Neuronal stem cell (in vitro differentiated cells): ENCODE measurements around the gene NALF2.

Source experiments
- DNase-seq: peaks from one replicate; pipeline ENCODE4 v3.0.0-alpha.2; 2013; ENCODE audit warnings: low spot score
- H2AFZ ChIP-seq: one replicate; pipeline ENCODE4 v1.6.1; 2013; ENCODE audit warnings: mild to moderate bottlenecking, low read length, inconsistent platforms
- H2AK5ac ChIP-seq: 2 replicates; pipeline ENCODE4 v1.6.1; 2013; ENCODE audit warnings: low read depth, mild to moderate bottlenecking, inconsistent platforms, low read length, moderate library complexity, mixed read lengths
- H2BK120ac ChIP-seq: 2 replicates; pipeline ENCODE4 v1.6.1; 2013; ENCODE audit warnings: low read depth, mild to moderate bottlenecking, inconsistent platforms, low read length, moderate library complexity, mixed read lengths
- H2BK12ac ChIP-seq: one replicate; pipeline ENCODE4 v1.6.1; 2013; ENCODE audit warnings: low read length, inconsistent platforms
- H2BK15ac ChIP-seq: 2 replicates; pipeline ENCODE4 v1.6.1; 2013; ENCODE audit warnings: mild to moderate bottlenecking, low read length, inconsistent platforms, mixed read lengths
- H2BK5ac ChIP-seq: one replicate; pipeline ENCODE4 v1.6.1; 2013; ENCODE audit warnings: inconsistent platforms, mild to moderate bottlenecking, low read length, moderate library complexity
- H3K14ac ChIP-seq: one replicate; pipeline ENCODE4 v1.6.1; 2013; ENCODE audit warnings: low read length, inconsistent platforms
- H3K18ac ChIP-seq: 2 replicates; pipeline ENCODE4 v1.6.1; 2013; ENCODE audit warnings: low read length, inconsistent platforms
- H3K23ac ChIP-seq: 2 replicates; pipeline ENCODE4 v1.6.1; 2013; ENCODE audit warnings: low read depth, mild to moderate bottlenecking, mixed read lengths, low read length, inconsistent platforms; ENCODE audit not compliant: poor library complexity
- H3K27ac ChIP-seq: replicated peaks from 3 replicates; pipeline ENCODE4 v1.5.1; 2013; ENCODE audit warnings: low read length, inconsistent platforms
- H3K27me3 ChIP-seq, 3 experiments: 2 replicates each; pipeline ENCODE4 v1.6.1; 2013; ENCODE audit warnings: low read length in 3 of 3, mild to moderate bottlenecking in 2 of 3, inconsistent platforms in 1 of 3, low read depth in 1 of 3, mixed read lengths in 1 of 3, moderate library complexity in 1 of 3; ENCODE audit not compliant: control insufficient read depth in 3 of 3, insufficient read depth in 3 of 3
- H3K36me3 ChIP-seq, 2 donors: replicated peaks in 1 of 2; 2 replicates each; pipeline ENCODE4 v1.6.1; 2013; ENCODE audit warnings: low read length in 2 of 2; ENCODE audit not compliant: control insufficient read depth in 2 of 2, insufficient read depth in 2 of 2
- H3K4ac ChIP-seq: 2 replicates; pipeline ENCODE4 v1.6.1; 2013; ENCODE audit warnings: inconsistent platforms, mild to moderate bottlenecking, low read length, moderate library complexity
- H3K4me1 ChIP-seq, 2 donors: 1 replicate in 1 of 2; 2 replicates in 1 of 2; pipeline ENCODE4 v1.6.1; 2013; ENCODE audit warnings: low read length in 2 of 2, low read depth in 1 of 2; ENCODE audit not compliant: control insufficient read depth in 2 of 2, insufficient read depth in 1 of 2
- H3K4me2 ChIP-seq: one replicate; pipeline ENCODE4 v1.6.1; 2013; ENCODE audit warnings: mild to moderate bottlenecking, low read length, inconsistent platforms; ENCODE audit not compliant: insufficient read depth, poor library complexity, severe bottlenecking
- H3K4me3 ChIP-seq, 2 donors: 2 replicates each; pipeline ENCODE4 v1.5.1; 2013; ENCODE audit warnings: low read length in 2 of 2, mild to moderate bottlenecking in 2 of 2, inconsistent platforms in 1 of 2, moderate library complexity in 1 of 2
- H3K79me1 ChIP-seq: one replicate; pipeline ENCODE4 v1.6.1; 2013; ENCODE audit warnings: low read depth, mild to moderate bottlenecking, inconsistent platforms, low read length, moderate library complexity
- H3K9ac ChIP-seq: one replicate; pipeline ENCODE4 v1.6.1; 2013; ENCODE audit warnings: mild to moderate bottlenecking, low read depth, low read length, inconsistent platforms; ENCODE audit not compliant: poor library complexity
- H3K9me3 ChIP-seq, 2 donors: replicated peaks in 1 of 2; 2 replicates each; pipeline versions ENCODE3 to v1.6.1; 2013; ENCODE audit warnings: low read length in 2 of 2, mild to moderate bottlenecking in 2 of 2, inconsistent platforms in 1 of 2, low read depth in 1 of 2, mixed read lengths in 1 of 2, moderate library complexity in 1 of 2; ENCODE audit not compliant: control insufficient read depth in 2 of 2, insufficient read depth in 1 of 2
- H4K8ac ChIP-seq: one replicate; pipeline ENCODE4 v1.6.1; 2013; ENCODE audit warnings: low read depth, mild to moderate bottlenecking, inconsistent platforms, low read length, moderate library complexity
- H4K91ac ChIP-seq: one replicate; pipeline ENCODE4 v1.6.1; 2013; ENCODE audit warnings: low read length, low read depth, mild to moderate bottlenecking, inconsistent platforms; ENCODE audit not compliant: poor library complexity
- WGBS, 2 donors: extraction: QIAGEN DNeasy Blood & Tissue Kit; methylation state at CpG; one replicate each; pipeline ENCODE4 v1.1.7; 2013; ENCODE audit warnings: missing lambda C conversion rate in 2 of 2, mixed read lengths in 1 of 2; ENCODE audit not compliant: insufficient read length in 2 of 2, insufficient replicate concordance in 1 of 2; ENCODE audit errors: extremely low coverage in 2 of 2; 5-methylcytosine and 5-hydroxymethylcytosine counted together

Gene NALF2

GRCh38 chrX:69505772-69506616 is 1.9 kb downstream of the NALF2 start:
- no CpG with 5 or more reads among the region's 36 CpGs for WGBS, 2 donors

GRCh38 chrX:69506617-69507499 is 2.7 kb downstream of the NALF2 start:
- DNase-seq, result no peak
- no peak overlapping the region for H2BK12ac ChIP-seq
- H3K4ac ChIP-seq, result no peak overlapping the region
- no peak overlapping the region for H2BK15ac ChIP-seq
- no peak overlapping the region for H3K4me3 ChIP-seq
- no peak overlapping the region for H3K18ac ChIP-seq
- no peak overlapping the region for H3K27ac ChIP-seq
- H3K14ac ChIP-seq, result no peak overlapping the region
- H3K9ac ChIP-seq, result no peak overlapping the region
- no peak overlapping the region for H2AFZ ChIP-seq
- no peak overlapping the region for H4K8ac ChIP-seq
- no CpG with 5 or more reads among the region's 15 CpGs for WGBS, 2 donors
- no peak overlapping the region for H3K23ac ChIP-seq
- no peaks in the 10 kb centered on the region for H3K79me1 ChIP-seq
- H3K4me2 ChIP-seq, result peak overlapping the region; percentile 25
- peaks cover 0 to 4% (median 4%) of the 10 kb centered on the region in 3 experiments for H3K27me3 ChIP-seq
- no peak overlapping the region for H4K91ac ChIP-seq
- no peak overlapping the region for H2BK120ac ChIP-seq
- no peak overlapping the region for H2AK5ac ChIP-seq
- peaks cover 0 to 9% of the 10 kb centered on the region in 2 donors for H3K4me1 ChIP-seq
- no peaks in the 10 kb centered on the region for H3K9me3 ChIP-seq
- H3K36me3 ChIP-seq, result no peaks in the 10 kb centered on the region
- H2BK5ac ChIP-seq, result no peak overlapping the region

More at GRCh38 chrX:69505772-69506616, 1.9 kb downstream of the NALF2 start:
- Histone ChIP-seq H3K36me3 (no peaks in the 10 kb centered on the region), H3K9me3 (no peaks in the 10 kb centered on the region), H3K18ac (no peak overlapping the region), H3K79me1 (no peaks in the 10 kb centered on the region), H3K27ac (no peak overlapping the region), H3K4me1 (peaks cover 0 to 15% of the 10 kb centered on the region in 2 donors), H3K27me3 (peaks cover 0 to 4% (median 4%) of the 10 kb centered on the region in 3 experiments), H2BK12ac (no peak overlapping the region), H4K91ac (no peak overlapping the region), H3K9ac (peak overlapping the region; percentile 50), H2BK5ac (no peak overlapping the region), H3K4me2 (peak overlapping the region; percentile 69), H4K8ac (no peak overlapping the region), H3K14ac (no peak overlapping the region), H3K4me3 (peak overlapping the region; percentile 64 to 94), H3K23ac (no peak overlapping the region), H2BK120ac (no peak overlapping the region), H2BK15ac (no peak overlapping the region), H2AK5ac (no peak overlapping the region), H3K4ac (no peak overlapping the region), H2AFZ (no peak overlapping the region)
- no peak for DNase-seq

- Histone ChIP-seq H3K4me2 (no peak overlapping the region), H2AFZ (no peak overlapping the region), H3K4ac (no peak overlapping the region), H3K27ac (no peak overlapping the region), H3K23ac (no peak overlapping the region), H3K14ac (no peak overlapping the region), H4K91ac (no peak overlapping the region), H3K4me3 (no peak overlapping the region), H2BK120ac (no peak overlapping the region), H2AK5ac (no peak overlapping the region), H2BK12ac (no peak overlapping the region), H3K79me1 (no peaks in the 10 kb centered on the region), H3K36me3 (no peaks in the 10 kb centered on the region), H2BK5ac (no peak overlapping the region), H3K9ac (no peak overlapping the region), H3K4me1 (peaks cover 0 to 9% of the 10 kb centered on the region in 2 donors), H3K27me3 (peaks cover 0 to 4% (median 4%) of the 10 kb centered on the region in 3 experiments), H4K8ac (no peak overlapping the region), H3K9me3 (no peaks in the 10 kb centered on the region), H3K18ac (no peak overlapping the region), H2BK15ac (no peak overlapping the region)
- DNase-seq, result no peak
- no CpG with 5 or more reads among the region's 7 CpGs for WGBS, 2 donors
Observed at GRCh38 chrX:69507500-69507789, 3.3 kb downstream of the NALF2 start.

- H3K9ac ChIP-seq, result no peak overlapping the region
- no peak overlapping the region for H2BK5ac ChIP-seq
- H2AK5ac ChIP-seq, result no peak overlapping the region
- H2BK120ac ChIP-seq, result no peak overlapping the region
- no peak overlapping the region for H2BK15ac ChIP-seq
- no peak overlapping the region for H3K27ac ChIP-seq
- H3K4ac ChIP-seq, result no peak overlapping the region
- H4K91ac ChIP-seq, result no peak overlapping the region
- H4K8ac ChIP-seq, result no peak overlapping the region
- WGBS, 2 donors, result no CpG with 5 or more reads among the region's 5 CpGs
- no peaks in the 10 kb centered on the region for H3K9me3 ChIP-seq
- no peak overlapping the region for H2AFZ ChIP-seq
- DNase-seq, result no peak
- H3K27me3 ChIP-seq, result peaks cover 0 to 7% (median 4%) of the 10 kb centered on the region in 3 experiments
- no peak overlapping the region for H2BK12ac ChIP-seq
- H3K18ac ChIP-seq, result no peak overlapping the region
- no peak overlapping the region for H3K4me2 ChIP-seq
- H3K4me1 ChIP-seq, result peaks cover 0 to 9% of the 10 kb centered on the region in 2 donors
- no peak overlapping the region for H3K14ac ChIP-seq
- no peak overlapping the region for H3K4me3 ChIP-seq
- H3K36me3 ChIP-seq, result no peaks in the 10 kb centered on the region
- H3K79me1 ChIP-seq, result no peaks in the 10 kb centered on the region
- H3K23ac ChIP-seq, result no peak overlapping the region
Observed at GRCh38 chrX:69508610-69509009, 4.5 kb downstream of the NALF2 start.
